ENCODE results near the gene MARCHF9. TPM values are rescaled to one million over a fixed set of nuclear protein-coding genes. Genes with fewer than 3 reads are reported as not detected.

MARCHF9 gene
- total RNA-seq, 1 experiment from 2014 or later, result 6.2 TPM

- TF ChIP-seq PRDM15 (CRISPR knock-in tag; IDR thresholded peaks at IDR 0.05), result no peak
- TF ChIP-seq FOXP1 (CRISPR knock-in tag; IDR thresholded peaks at IDR 0.05; ENCODE audit: borderline replicate concordance), result no peak
- TF ChIP-seq HMGA2 (CRISPR knock-in tag; IDR thresholded peaks at IDR 0.05), result no peak
Observed at GRCh38 chr12:57719777-57720605, 34.9 kb upstream of the MARCHF9 start (continued).

DNA sequence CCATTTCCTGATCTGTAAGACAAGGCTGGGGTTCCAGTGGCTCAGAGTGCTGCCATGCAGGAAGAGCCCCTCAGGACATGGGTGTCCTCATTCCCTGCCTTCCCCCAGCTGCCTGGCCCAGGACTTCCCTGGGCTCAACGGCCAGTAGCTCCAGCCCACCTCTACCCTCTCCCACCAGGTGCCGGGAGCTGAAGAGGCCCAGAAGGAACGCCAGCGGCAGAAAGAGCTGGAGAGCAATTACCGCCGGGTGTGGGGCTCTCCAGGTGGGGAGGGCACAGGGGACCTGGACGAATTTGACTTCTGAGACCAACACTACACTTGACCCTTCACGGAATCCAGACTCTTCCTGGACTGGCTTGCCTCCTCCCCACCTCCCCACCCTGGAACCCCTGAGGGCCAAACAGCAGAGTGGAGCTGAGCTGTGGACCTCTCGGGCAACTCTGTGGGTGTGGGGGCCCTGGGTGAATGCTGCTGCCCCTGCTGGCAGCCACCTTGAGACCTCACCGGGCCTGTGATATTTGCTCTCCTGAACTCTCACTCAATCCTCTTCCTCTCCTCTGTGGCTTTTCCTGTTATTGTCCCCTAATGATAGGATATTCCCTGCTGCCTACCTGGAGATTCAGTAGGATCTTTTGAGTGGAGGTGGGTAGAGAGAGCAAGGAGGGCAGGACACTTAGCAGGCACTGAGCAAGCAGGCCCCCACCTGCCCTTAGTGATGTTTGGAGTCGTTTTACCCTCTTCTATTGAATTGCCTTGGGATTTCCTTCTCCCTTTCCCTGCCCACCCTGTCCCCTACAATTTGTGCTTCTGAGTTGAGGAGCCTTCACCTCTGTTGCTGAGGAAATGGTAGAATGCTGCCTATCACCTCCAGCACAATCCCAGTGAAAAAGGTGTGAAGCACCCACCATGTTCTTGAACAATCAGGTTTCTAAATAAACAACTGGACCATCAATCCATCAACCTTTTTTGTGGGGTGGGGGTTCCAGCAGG lies 34.0 kb upstream of the MARCHF9 start:
- no peak for ATAC-seq
- CTCF ChIA-PET, result interaction anchor here (1.2 to 2.4 kb wide), 3 partner anchors 16 to 88 kb away, joined by 3 to 6 read pairs (median 4); partner anchors contain the start of gene B4GALNT1
- no peak for TF ChIP-seq PRRX2 (CRISPR knock-in tag; IDR thresholded peaks at IDR 0.05)
- no peak for TF ChIP-seq JAZF1 (CRISPR knock-in tag; IDR thresholded peaks at IDR 0.05)
- no peak for TF ChIP-seq ZNF512 (CRISPR knock-in tag; IDR thresholded peaks at IDR 0.05; ENCODE audit: borderline replicate concordance)
- TF ChIP-seq GTF2I (CRISPR knock-in tag; conservative IDR thresholded peaks at IDR 0.05), result no peak
- TF ChIP-seq, protein P1, sequence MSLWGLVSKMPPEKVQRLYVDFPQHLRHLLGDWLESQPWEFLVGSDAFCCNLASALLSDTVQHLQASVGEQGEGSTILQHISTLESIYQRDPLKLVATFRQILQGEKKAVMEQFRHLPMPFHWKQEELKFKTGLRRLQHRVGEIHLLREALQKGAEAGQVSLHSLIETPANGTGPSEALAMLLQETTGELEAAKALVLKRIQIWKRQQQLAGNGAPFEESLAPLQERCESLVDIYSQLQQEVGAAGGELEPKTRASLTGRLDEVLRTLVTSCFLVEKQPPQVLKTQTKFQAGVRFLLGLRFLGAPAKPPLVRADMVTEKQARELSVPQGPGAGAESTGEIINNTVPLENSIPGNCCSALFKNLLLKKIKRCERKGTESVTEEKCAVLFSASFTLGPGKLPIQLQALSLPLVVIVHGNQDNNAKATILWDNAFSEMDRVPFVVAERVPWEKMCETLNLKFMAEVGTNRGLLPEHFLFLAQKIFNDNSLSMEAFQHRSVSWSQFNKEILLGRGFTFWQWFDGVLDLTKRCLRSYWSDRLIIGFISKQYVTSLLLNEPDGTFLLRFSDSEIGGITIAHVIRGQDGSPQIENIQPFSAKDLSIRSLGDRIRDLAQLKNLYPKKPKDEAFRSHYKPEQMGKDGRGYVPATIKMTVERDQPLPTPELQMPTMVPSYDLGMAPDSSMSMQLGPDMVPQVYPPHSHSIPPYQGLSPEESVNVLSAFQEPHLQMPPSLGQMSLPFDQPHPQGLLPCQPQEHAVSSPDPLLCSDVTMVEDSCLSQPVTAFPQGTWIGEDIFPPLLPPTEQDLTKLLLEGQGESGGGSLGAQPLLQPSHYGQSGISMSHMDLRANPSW (CRISPR knock-in tag; conservative IDR thresholded peaks at IDR 0.05; ENCODE audit: low read depth), result no peak
- TF ChIP-seq TP53 (CRISPR knock-in tag; IDR thresholded peaks at IDR 0.05), result no peak
- TF ChIP-seq CREM (CRISPR knock-in tag; IDR thresholded peaks at IDR 0.05), result no peak
- no peak for TF ChIP-seq NFYB (CRISPR knock-in tag; conservative IDR thresholded peaks at IDR 0.05; ENCODE audit: low read depth)
- TF ChIP-seq ESRRA (CRISPR knock-in tag; IDR thresholded peaks at IDR 0.05; ENCODE audit: borderline replicate concordance), result no peak
- TF ChIP-seq, protein P2, sequence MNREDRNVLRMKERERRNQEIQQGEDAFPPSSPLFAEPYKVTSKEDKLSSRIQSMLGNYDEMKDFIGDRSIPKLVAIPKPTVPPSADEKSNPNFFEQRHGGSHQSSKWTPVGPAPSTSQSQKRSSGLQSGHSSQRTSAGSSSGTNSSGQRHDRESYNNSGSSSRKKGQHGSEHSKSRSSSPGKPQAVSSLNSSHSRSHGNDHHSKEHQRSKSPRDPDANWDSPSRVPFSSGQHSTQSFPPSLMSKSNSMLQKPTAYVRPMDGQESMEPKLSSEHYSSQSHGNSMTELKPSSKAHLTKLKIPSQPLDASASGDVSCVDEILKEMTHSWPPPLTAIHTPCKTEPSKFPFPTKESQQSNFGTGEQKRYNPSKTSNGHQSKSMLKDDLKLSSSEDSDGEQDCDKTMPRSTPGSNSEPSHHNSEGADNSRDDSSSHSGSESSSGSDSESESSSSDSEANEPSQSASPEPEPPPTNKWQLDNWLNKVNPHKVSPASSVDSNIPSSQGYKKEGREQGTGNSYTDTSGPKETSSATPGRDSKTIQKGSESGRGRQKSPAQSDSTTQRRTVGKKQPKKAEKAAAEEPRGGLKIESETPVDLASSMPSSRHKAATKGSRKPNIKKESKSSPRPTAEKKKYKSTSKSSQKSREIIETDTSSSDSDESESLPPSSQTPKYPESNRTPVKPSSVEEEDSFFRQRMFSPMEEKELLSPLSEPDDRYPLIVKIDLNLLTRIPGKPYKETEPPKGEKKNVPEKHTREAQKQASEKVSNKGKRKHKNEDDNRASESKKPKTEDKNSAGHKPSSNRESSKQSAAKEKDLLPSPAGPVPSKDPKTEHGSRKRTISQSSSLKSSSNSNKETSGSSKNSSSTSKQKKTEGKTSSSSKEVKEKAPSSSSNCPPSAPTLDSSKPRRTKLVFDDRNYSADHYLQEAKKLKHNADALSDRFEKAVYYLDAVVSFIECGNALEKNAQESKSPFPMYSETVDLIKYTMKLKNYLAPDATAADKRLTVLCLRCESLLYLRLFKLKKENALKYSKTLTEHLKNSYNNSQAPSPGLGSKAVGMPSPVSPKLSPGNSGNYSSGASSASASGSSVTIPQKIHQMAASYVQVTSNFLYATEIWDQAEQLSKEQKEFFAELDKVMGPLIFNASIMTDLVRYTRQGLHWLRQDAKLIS (CRISPR knock-in tag; IDR thresholded peaks at IDR 0.05; ENCODE audit: borderline replicate concordance), result no peak
- TF ChIP-seq EMX1 (CRISPR knock-in tag; IDR thresholded peaks at IDR 0.05), result no peak
- no peak for TF ChIP-seq FOXP4 (CRISPR knock-in tag; IDR thresholded peaks at IDR 0.05)
- TF ChIP-seq CBFB (CRISPR knock-in tag; IDR thresholded peaks at IDR 0.05; ENCODE audit: low read depth), result no peak
- no peak for TF ChIP-seq MXD4 (CRISPR knock-in tag; IDR thresholded peaks at IDR 0.05; ENCODE audit: borderline replicate concordance)
- no peak for TF ChIP-seq ZNF671 (CRISPR knock-in tag; IDR thresholded peaks at IDR 0.05)

More for the DNA sequence above, 34.0 kb upstream of the MARCHF9 start:
- no peak for DNase-seq (ENCODE audit: low spot score)
- H3K4me3 Mint-ChIP-seq, result no peak overlapping the region
- H3K9me3 Mint-ChIP-seq, result no peaks in the 10 kb centered on the region
- H3K27me3 Mint-ChIP-seq (ENCODE audit: low read depth), result peaks cover 33% of the 10 kb centered on the region
- H3K4me1 Mint-ChIP-seq, result peaks cover 2% of the 10 kb centered on the region; the same call in 1 of the 2 replicates
- peaks cover 16% of the 10 kb centered on the region for H3K36me3 Mint-ChIP-seq
- no peak overlapping the region for H3K27ac Mint-ChIP-seq
- POLR2A ChIA-PET, result no interaction called here
